Choroid plexus epithelial cell (primary cell): ENCODE measurements around the gene EPHB6.

Source experiments
- DNase-seq: peaks from one replicate; pipeline ENCODE4 v3.0.0-alpha.2; 2010; ENCODE audit warnings: low read depth
- H3K4me3 ChIP-seq: 2 replicates; pipeline ENCODE4 v1.5.1; 2011; ENCODE audit warnings: low read depth, mild to moderate bottlenecking, control low read depth, low read length, moderate library complexity
- TF ChIP-seq, protein P1 (sequence below): conservative IDR thresholded peaks from 2 replicates; pipeline ENCODE4 v1.5.1; 2011; ENCODE audit warnings: low read depth, mild to moderate bottlenecking, control low read depth, inconsistent platforms, low read length, moderate library complexity

The EPHB6 gene

DNA sequence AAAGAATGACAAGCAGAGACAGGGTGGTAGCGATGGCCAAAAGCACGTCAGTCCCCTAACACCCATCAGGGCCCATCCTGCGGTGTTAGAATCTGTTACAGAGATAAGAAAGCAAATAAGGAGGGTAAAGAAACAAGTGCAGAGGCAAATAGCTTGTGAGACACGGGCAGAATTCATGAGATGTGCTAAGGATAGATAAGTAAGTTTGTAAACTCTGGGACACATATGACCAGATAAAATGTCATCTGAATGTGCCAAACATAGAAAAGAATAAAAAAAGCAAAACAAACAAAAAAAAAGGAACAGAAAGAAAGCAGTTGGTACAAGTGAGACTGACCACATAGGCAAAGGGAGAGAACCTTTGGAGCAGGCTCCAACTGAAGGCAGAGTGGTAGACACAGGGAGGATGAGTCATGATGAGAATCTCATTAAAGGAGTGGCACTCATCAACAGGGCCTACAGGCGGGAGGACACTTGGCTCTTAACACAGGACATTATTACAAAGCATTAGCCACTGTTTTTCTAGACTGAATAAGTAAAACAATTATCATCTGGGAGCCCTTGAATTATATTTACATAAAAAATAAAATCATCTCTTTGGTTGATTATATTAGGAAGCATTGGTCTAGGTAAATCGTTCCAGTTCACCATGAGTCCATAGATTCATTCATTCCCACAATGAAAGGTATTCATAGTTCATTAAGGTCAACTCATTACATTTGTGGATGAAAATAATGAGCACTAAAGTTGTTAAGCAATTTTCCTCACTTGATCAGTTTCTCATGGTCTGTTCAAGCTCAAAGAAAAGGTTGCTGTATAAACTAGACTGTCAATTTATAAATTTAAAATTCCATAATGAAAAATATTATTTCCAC lies 21.5 kb upstream of the EPHB6 start:
- TF ChIP-seq, protein P1, sequence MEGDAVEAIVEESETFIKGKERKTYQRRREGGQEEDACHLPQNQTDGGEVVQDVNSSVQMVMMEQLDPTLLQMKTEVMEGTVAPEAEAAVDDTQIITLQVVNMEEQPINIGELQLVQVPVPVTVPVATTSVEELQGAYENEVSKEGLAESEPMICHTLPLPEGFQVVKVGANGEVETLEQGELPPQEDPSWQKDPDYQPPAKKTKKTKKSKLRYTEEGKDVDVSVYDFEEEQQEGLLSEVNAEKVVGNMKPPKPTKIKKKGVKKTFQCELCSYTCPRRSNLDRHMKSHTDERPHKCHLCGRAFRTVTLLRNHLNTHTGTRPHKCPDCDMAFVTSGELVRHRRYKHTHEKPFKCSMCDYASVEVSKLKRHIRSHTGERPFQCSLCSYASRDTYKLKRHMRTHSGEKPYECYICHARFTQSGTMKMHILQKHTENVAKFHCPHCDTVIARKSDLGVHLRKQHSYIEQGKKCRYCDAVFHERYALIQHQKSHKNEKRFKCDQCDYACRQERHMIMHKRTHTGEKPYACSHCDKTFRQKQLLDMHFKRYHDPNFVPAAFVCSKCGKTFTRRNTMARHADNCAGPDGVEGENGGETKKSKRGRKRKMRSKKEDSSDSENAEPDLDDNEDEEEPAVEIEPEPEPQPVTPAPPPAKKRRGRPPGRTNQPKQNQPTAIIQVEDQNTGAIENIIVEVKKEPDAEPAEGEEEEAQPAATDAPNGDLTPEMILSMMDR, result no peak

DNA sequence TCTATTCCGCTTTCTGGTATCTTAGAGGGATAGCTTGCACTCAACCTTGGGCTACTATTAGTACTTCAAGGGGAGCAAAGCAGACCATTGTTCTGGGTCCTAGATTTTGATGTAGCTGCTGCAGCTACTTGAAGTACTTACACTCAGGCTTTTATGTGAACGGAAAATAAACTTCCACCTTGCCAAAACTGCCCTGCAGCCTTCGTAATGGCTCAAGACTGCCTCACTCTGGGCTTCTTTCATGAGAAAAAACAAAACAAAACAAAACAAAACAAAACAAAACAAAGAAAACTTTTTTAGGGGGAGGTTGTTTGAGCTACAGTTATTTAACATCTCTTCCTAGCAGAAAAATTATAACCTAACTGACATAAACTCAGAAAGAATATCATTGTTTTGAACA lies 19.4 kb upstream of the EPHB6 start:
- no peak for DNase-seq
- TF ChIP-seq, protein P1, result no peak
- H3K4me3 ChIP-seq, result no peak overlapping the region

More for the DNA sequence above, 21.5 kb upstream of the EPHB6 start:
- no peak for DNase-seq
- no peak overlapping the region for H3K4me3 ChIP-seq

DNA sequence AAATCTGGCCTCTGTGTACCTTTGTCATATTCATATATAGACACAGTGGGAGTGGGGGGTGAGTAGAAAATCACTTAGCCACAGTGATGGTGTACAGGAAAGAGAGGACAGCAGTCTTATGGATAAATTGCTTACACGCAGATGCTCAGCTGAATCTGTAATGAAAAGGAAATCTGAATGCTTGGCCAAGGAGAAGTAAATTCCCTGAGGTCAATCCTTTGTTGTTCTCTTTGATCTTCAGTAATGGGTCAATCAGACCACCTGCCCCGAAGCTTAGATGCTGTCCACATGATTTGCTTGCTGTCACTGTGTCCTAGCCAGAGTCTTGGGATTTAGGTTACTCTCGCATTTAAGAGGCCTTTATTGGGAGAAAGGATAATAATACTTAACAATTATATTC lies 18.4 kb upstream of the EPHB6 start:
- TF ChIP-seq, protein P1, result no peak
- no peak for DNase-seq
- no peak overlapping the region for H3K4me3 ChIP-seq

DNA sequence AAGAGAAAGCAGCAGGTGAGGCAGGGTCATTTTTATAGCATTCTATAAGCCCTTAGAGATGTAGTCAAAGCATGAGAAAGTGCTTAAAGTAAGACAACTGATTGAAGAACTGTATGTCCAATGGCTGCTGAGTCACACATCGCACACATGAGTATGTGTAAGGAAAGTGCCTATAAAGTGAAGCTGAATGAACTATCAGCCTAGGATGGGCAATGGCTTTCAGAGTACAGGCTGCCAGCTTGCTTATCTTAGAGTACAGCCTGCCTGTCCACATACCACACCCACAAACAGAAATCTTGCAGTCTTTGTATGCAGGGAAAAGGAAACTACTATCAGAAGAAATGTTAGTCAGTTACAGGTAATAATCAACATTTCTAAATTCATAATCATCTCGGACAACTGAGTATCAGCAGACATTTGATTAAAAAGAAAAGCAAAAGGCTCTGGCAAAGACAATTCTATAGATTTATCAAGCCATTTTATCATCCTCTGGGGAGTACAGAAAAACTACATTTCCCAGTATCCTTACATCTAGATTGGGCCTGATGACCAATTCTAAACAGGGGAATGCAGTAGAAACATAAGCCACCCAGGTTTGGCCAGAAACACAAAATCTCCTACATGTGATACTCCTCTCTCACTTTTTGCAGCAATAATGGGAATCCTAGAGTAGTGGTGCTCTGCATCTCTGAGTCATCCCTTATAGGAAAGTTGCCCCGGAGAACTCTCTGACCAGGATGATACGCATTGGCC lies 16.2 kb upstream of the EPHB6 start:
- DNase-seq, result peak; percentile 28

DNA sequence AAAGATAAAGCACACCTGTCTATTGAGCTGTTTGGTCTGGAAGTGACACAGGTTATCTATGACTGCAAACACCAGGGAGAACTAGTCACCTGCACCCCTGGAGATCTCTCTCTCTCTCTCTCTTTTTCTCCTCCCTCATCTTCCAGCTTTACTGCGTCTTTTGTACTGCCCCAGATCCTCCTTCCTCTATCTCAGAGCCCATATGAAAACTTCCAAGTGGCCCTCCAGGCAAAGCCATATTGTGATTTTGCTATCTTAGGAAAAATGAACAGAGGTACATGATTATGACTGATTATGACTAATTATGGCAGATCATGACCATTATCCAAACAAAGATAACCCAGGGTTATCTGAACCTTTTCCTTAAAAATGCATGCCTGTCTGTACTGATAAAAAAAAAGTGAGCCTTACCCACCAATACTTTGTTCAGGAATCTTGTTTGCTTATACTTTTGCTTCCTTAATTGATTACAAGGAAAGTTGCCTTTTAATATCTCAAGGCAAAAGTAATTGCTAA lies 12.6 kb upstream of the EPHB6 start:
- no peak overlapping the region for H3K4me3 ChIP-seq
- TF ChIP-seq, protein P1, result no peak
- DNase-seq, result no peak

More for the DNA sequence above, 16.2 kb upstream of the EPHB6 start:
- no peak overlapping the region for H3K4me3 ChIP-seq
- TF ChIP-seq, protein P1, result no peak

DNA sequence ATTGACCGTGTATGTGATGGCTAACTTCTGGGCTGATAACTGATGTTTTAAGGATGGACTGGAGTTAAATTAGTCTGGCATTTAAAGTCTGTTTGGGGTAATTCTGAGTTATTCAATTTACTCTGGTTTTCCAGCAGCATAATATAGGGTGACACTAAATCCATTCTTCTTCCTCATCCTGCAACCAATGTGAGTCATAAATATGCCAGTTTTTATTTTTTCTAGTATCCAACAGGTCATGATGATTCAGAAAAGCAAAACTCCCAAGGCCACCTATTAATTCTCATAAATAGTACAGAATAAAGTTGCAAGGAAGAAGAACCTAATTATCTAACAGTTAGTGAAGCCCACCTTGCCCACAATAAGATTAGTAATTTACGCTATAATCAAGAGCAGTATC lies 7.5 kb upstream of the EPHB6 start:
- H3K4me3 ChIP-seq, result no peak overlapping the region
- no peak for DNase-seq
- TF ChIP-seq, protein P1, result no peak
